Lung (tissue), 12 donors: ENCODE data around the gene ARHGAP19. TPM values are rescaled to one million over a fixed set of nuclear protein-coding genes. Genes with fewer than 3 reads are reported as not detected.

Source experiments
- ATAC-seq: fragments of 200-7000 bp; cut with Tn5 transposase; one replicate; pipeline ENCODE4 v1.9.1; 2020; ENCODE audit warnings: moderate number of reproducible peaks; ENCODE audit not compliant: insufficient read depth, low FRiP score
- DNase-seq, 3 donors: peaks; one replicate each; pipeline ENCODE4 v3.0.0-alpha.2; 2013 to 2017
- H3K27ac ChIP-seq, 2 donors: one replicate each; pipeline ENCODE4 v1.5.1; 2013; ENCODE audit warnings: mild to moderate bottlenecking in 2 of 2, moderate library complexity in 2 of 2, control low read depth in 1 of 2, inconsistent platforms in 1 of 2, low read depth in 1 of 2, low read length in 1 of 2
- H3K27me3 ChIP-seq, 3 donors: one replicate each; pipeline ENCODE4 v1.5.1; 2013; ENCODE audit warnings: low read length in 2 of 3; ENCODE audit not compliant: control insufficient read depth in 3 of 3, insufficient read depth in 3 of 3
- H3K36me3 ChIP-seq, 4 donors: one replicate each; pipeline ENCODE4 v1.5.1; 2013; ENCODE audit warnings: low read length in 4 of 4, mild to moderate bottlenecking in 1 of 4, moderate library complexity in 1 of 4; ENCODE audit not compliant: control insufficient read depth in 4 of 4, insufficient read depth in 4 of 4
- H3K4me1 ChIP-seq, 5 donors: one replicate each; pipeline ENCODE4 v1.5.1; 2013; ENCODE audit warnings: low read length in 5 of 5, mild to moderate bottlenecking in 2 of 5, moderate library complexity in 1 of 5; ENCODE audit not compliant: control insufficient read depth in 5 of 5, insufficient read depth in 5 of 5
- H3K4me3 ChIP-seq: one replicate; pipeline ENCODE4 v1.5.1; 2013; ENCODE audit warnings: mild to moderate bottlenecking, control low read depth, moderate library complexity
- H3K9ac ChIP-seq, 2 donors: one replicate each; pipeline ENCODE4 v1.5.1; 2013; ENCODE audit warnings: low read length in 2 of 2, control low read depth in 1 of 2; ENCODE audit not compliant: insufficient read depth in 1 of 2
- H3K9me3 ChIP-seq, 4 donors: one replicate each; pipeline ENCODE4 v1.5.1; 2013; ENCODE audit warnings: low read length in 3 of 4, mild to moderate bottlenecking in 1 of 4, moderate library complexity in 1 of 4; ENCODE audit not compliant: control insufficient read depth in 4 of 4, insufficient read depth in 3 of 4
- WGBS, 2 donors: extraction: QIAGEN DNeasy Blood & Tissue Kit; methylation state at CpG; one replicate each; pipeline ENCODE4 v1.1.7; 2013; 5-methylcytosine and 5-hydroxymethylcytosine counted together
- polyA plus RNA-seq, 2 donors: library from polyadenylated mRNA; stranded (reverse); fragments of 200-250 nt; gene quantifications; one replicate each; pipeline ENCODE4 v1.2.1, GENCODE V29; 2013
- total RNA-seq, 2 donors: library from RNA; depleted of rRNA in 1 of 2; stranded (reverse); fragments of >200 nt in 1 of 2; gene quantifications; one replicate each; pipeline ENCODE4 v1.2.1, GENCODE V29; 2014 to 2021
- TF ChIP-seq, protein P1 (sequence below): IDR thresholded peaks from 2 replicates; pipeline ENCODE4 v1.5.1; 2012; ENCODE audit warnings: mild to moderate bottlenecking; ENCODE audit errors: control extremely low read depth, extremely low read depth
- donor health status: control.
- donor health status: control.
- donor health status: Bipolar disorder and iron deficiency.
- donor health status: healthy.
- donor health status: DM: yes; HTN: yes; CAD: no.

The ARHGAP19 gene
- total and polyA plus RNA-seq, 4 donors, result 1.9 to 20.4 (median 8.5) TPM

DNA sequence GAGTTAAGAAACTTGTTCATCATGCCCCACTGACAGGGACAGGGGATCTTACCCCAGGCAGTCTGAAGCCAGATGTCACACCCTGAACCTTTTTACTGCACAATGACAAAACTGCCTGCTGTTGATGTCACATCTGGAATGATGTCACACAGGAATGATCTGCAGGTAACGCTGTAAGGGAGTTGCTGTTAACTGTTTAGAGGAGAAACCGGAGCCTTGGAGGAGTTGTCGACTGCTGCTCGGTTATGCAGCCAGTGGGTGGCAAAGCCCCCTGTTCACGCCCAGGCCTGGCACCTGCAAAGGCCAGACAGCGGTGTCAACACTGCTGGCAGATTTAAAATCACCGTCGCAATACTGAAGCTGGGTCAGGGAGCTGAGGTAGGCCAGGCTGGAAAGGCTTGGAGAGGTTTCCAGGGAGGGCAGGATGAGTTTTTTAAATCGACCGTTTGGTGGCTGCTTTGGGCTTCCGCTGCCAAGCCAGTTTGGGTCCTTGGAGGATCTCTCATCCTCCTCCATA lies 96.7 kb downstream of the ARHGAP19 start:
- DNase-seq (no peak), ATAC-seq (no peak)
- 23 to 28% methylated on average over 11 of the region's 11 CpGs for WGBS, 2 donors
- no peaks in the 10 kb centered on the region for H3K36me3 ChIP-seq
- peaks cover 0 to 2% (median 0%) of the 10 kb centered on the region in 4 donors for H3K9me3 ChIP-seq
- TF ChIP-seq, protein P1, sequence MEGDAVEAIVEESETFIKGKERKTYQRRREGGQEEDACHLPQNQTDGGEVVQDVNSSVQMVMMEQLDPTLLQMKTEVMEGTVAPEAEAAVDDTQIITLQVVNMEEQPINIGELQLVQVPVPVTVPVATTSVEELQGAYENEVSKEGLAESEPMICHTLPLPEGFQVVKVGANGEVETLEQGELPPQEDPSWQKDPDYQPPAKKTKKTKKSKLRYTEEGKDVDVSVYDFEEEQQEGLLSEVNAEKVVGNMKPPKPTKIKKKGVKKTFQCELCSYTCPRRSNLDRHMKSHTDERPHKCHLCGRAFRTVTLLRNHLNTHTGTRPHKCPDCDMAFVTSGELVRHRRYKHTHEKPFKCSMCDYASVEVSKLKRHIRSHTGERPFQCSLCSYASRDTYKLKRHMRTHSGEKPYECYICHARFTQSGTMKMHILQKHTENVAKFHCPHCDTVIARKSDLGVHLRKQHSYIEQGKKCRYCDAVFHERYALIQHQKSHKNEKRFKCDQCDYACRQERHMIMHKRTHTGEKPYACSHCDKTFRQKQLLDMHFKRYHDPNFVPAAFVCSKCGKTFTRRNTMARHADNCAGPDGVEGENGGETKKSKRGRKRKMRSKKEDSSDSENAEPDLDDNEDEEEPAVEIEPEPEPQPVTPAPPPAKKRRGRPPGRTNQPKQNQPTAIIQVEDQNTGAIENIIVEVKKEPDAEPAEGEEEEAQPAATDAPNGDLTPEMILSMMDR, result no peak
- no peak overlapping the region for H3K9ac ChIP-seq
- H3K27me3 ChIP-seq, result peaks cover 0 to 39% (median 15%) of the 10 kb centered on the region in 3 donors
- H3K4me1 ChIP-seq, result peaks cover 0 to 5% (median 4%) of the 10 kb centered on the region in 5 donors
- H3K4me3 ChIP-seq, result no peak overlapping the region
- H3K27ac ChIP-seq, result no peak overlapping the region

DNA sequence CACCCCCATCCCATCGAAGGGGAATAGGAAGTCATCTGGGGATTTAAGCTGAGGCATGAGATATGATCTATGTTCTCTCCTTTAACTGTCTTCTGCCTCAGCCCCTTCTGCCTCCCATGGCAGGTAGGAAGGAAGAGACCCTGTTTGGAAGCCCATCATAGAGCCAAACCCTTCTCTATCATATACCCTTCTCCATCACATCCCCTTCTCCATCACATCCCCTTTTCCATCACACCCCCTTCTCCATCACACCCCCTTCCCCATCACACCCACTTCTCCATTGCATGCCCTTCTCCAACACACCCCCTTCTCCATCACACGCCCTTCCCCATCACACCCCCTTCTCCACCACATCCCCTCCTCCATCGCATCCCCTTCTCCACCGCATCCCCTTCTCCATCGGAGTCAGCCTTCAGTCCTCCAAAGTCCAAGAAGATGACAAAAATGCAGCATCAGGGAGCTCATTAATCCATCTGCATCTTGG lies 99.4 kb downstream of the ARHGAP19 start:
- Histone ChIP-seq H3K9ac (no peak overlapping the region), H3K27me3 (peaks cover 0 to 24% (median 14%) of the 10 kb centered on the region in 3 donors), H3K27ac (no peak overlapping the region), H3K36me3 (no peaks in the 10 kb centered on the region), H3K4me3 (no peak overlapping the region), H3K9me3 (peaks cover 0 to 2% (median 0%) of the 10 kb centered on the region in 4 donors), H3K4me1 (peaks cover 0 to 9% (median 2%) of the 10 kb centered on the region in 5 donors)
- ATAC-seq (no peak), DNase-seq (no peak)
- 85 to 89% methylated on average over 5 of the region's 5 CpGs for WGBS, 2 donors
- TF ChIP-seq, protein P1, result no peak

DNA sequence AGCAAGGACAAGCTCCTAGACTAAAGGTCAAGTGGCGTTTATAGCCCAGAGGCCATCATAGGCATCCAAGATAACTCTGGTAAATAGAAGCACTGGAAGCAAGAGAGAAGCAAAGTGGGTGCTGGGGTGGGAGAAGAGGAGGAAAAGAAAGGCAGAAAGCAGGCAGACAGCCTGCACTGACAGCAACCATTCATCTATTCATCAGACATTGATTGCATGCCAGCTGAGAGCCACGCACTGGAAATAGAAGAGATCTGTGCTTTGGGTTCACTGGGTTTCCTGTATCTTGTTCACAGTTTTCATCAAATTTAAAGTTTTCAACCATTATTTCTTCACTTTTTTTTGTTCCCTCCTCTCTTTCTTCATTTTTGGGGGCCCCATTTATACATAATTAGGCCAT lies 102.0 kb downstream of the ARHGAP19 start:
- DNase-seq, result no peak
- Histone ChIP-seq H3K4me1 (peaks cover 0 to 8% (median 5%) of the 10 kb centered on the region in 5 donors), H3K9me3 (peaks cover 0 to 5% (median 0%) of the 10 kb centered on the region in 4 donors), H3K27me3 (peaks cover 0 to 29% (median 11%) of the 10 kb centered on the region in 3 donors), H3K36me3 (no peaks in the 10 kb centered on the region), H3K9ac (no peak overlapping the region), H3K27ac (no peak overlapping the region), H3K4me3 (no peak overlapping the region)
- TF ChIP-seq, protein P1, result no peak
- ATAC-seq, result no peak
- 92 to 94% methylated on average over 2 of the region's 2 CpGs for WGBS, 2 donors

DNA sequence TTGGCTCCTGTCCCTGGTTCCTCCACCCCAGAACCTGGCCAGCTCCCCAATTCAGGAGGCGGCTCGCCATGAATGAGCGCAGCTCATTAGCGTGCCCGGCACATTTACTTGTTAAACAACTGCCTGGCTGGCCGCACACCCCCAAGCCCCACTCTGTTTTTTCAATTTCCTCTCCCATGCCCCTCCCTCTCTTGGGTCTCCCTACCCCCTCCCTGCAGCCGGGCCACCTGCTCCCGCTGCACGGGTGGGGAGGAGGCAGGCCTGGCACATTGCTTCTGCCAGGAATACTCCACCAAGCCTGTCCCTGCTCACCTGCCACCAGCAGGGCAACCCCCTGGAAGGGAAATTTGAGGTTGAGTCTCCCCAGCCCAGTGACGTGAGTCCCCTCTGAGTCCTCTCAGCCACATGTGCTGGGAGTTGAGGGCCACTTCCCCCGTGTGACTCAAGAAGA lies 104.2 kb downstream of the ARHGAP19 start:
- Histone ChIP-seq H3K36me3 (no peaks in the 10 kb centered on the region), H3K9ac (no peak overlapping the region), H3K9me3 (peaks cover 0 to 5% (median 0%) of the 10 kb centered on the region in 4 donors), H3K27me3 (peaks cover 9 to 39% (median 23%) of the 10 kb centered on the region in 3 donors), H3K4me1 (peaks cover 0 to 20% (median 5%) of the 10 kb centered on the region in 5 donors), H3K4me3 (no peak overlapping the region), H3K27ac (no peak overlapping the region)
- 46 to 57% methylated on average over 11 of the region's 11 CpGs for WGBS, 2 donors
- TF ChIP-seq, protein P1, result no peak
- ATAC-seq (no peak), DNase-seq (no peak)
